Mammary epithelial cell (primary cell): Measurements from ENCODE around the gene LRRC43.

ENCODE experiments used
- CTCF ChIP-seq, 2 donors: IDR thresholded peaks in 1 of 2; conservative IDR thresholded peaks in 1 of 2; 2 replicates each; pipeline ENCODE4 v1.5.1; 2011 to 2012; ENCODE audit warnings: inconsistent platforms in 2 of 2, low read length in 2 of 2, mild to moderate bottlenecking in 2 of 2, control low read depth in 1 of 2, low read depth in 1 of 2; ENCODE audit not compliant: insufficient read depth in 1 of 2; ENCODE audit errors: extremely low read depth in 1 of 2
- EZH2 ChIP-seq: IDR thresholded peaks from 2 replicates; pipeline ENCODE4 v1.6.1; 2012; ENCODE audit warnings: low read length, inconsistent platforms, borderline replicate concordance

- TF ChIP-seq CTCF (conservative IDR thresholded peaks at IDR 0.05 in 1 of 2, IDR thresholded peaks at IDR 0.05 in 1 of 2; ENCODE audit: extremely low read depth in 1 of 2, insufficient read depth in 1 of 2, low read depth in 1 of 2, low read length in 2 of 2) (no peak), EZH2 (no peak)
These were observed 37.2 kb upstream of the LRRC43 start for GRCh38 chr12:122145505-122146330.
